SU-DHL-6 (cell line): Measurements from ENCODE around the gene MLH1.

Experiments used
- H2AFZ ChIP-seq: fragments of 200-600 bp; sonication (generic); 2 replicates; pipeline ENCODE4 v1.6.1; 2014; ENCODE audit warnings: low read depth, mild to moderate bottlenecking, moderate library complexity, mixed read lengths, antibody characterized with exemption, low read length; ENCODE audit not compliant: severe bottlenecking
- H3F3A ChIP-seq: fragments of 200-600 bp; shearing (Covaris generic); 2 replicates; pipeline ENCODE4 v1.6.0; 2016; ENCODE audit warnings: antibody characterized with exemption, mild to moderate bottlenecking; ENCODE audit not compliant: insufficient read depth
- H3K27ac ChIP-seq: fragments of 200-600 bp; sonication (generic); 2 replicates; pipeline ENCODE4 v1.5.1; 2016; ENCODE audit warnings: low read depth, mild to moderate bottlenecking, low read length, moderate library complexity, mixed read lengths
- H3K27me3 ChIP-seq: fragments of 200-600 bp; sonication (generic), shearing (Covaris generic); 2 replicates; pipeline ENCODE4 v1.6.0; 2014; ENCODE audit warnings: mild to moderate bottlenecking, low read length
- H3K36me3 ChIP-seq: fragments of 200-600 bp; sonication (generic); 2 replicates; pipeline ENCODE4 v1.6.1; 2014; ENCODE audit warnings: mild to moderate bottlenecking, low read length, mixed read lengths
- H3K4me2 ChIP-seq: fragments of 300-600, 200-600 bp; shearing (Covaris generic), sonication (generic); 2 replicates; pipeline ENCODE4 v1.6.0; 2014; ENCODE audit warnings: low read length, low read depth, mild to moderate bottlenecking; ENCODE audit not compliant: poor library complexity, severe bottlenecking
- H3K4me3 ChIP-seq: fragments of 200-600 bp; sonication (generic); 2 replicates; pipeline ENCODE4 v1.5.1; 2014; ENCODE audit warnings: antibody characterized with exemption, low read length, mild to moderate bottlenecking, mixed read lengths; ENCODE audit not compliant: insufficient read depth, poor library complexity, severe bottlenecking
- H3K79me2 ChIP-seq: fragments of 200-600 bp; sonication (generic); 2 replicates; pipeline ENCODE4 v1.6.1; 2014; ENCODE audit warnings: mild to moderate bottlenecking, low read length, moderate library complexity; ENCODE audit not compliant: insufficient read depth
- H3K9ac ChIP-seq: fragments of 200-600 bp; sonication (generic); 2 replicates; pipeline ENCODE4 v1.7.0; 2014; ENCODE audit warnings: mild to moderate bottlenecking, low read length
- H3K9me2 ChIP-seq: fragments of 200-600 bp; sonication (generic); replicated peaks from 2 replicates; pipeline ENCODE4 v1.6.1; 2014; ENCODE audit warnings: low read length; ENCODE audit not compliant: insufficient read depth
- H3K9me3 ChIP-seq: fragments of 200-600 bp; sonication (generic); 2 replicates; pipeline ENCODE4 v1.6.1; 2014; ENCODE audit warnings: low read length, mixed read lengths; ENCODE audit not compliant: insufficient read depth
- H4K20me1 ChIP-seq: fragments of 200-600 bp; sonication (generic); 2 replicates; pipeline ENCODE4 v1.6.1; 2014; ENCODE audit warnings: low read depth, mild to moderate bottlenecking, antibody characterized with exemption, low read length, moderate library complexity, mixed read lengths
- EZH2phosphoT487 ChIP-seq: fragments of 200-600 bp; sonication (generic), shearing (Covaris generic); conservative IDR thresholded peaks from 2 replicates; pipeline ENCODE4 v1.6.1; 2018; ENCODE audit warnings: mild to moderate bottlenecking, antibody characterized with exemption, low read length, moderate library complexity, mixed read lengths
- TF ChIP-seq, protein P1 (sequence below): fragments of 200-600 bp; sonication (generic); IDR thresholded peaks from one replicate; pipeline ENCODE4 v1.5.1; 2017; ENCODE audit warnings: antibody characterized with exemption, mild to moderate bottlenecking, low read length, moderate library complexity; ENCODE audit not compliant: insufficient read depth, poor library complexity, severe bottlenecking

MLH1 gene

DNA sequence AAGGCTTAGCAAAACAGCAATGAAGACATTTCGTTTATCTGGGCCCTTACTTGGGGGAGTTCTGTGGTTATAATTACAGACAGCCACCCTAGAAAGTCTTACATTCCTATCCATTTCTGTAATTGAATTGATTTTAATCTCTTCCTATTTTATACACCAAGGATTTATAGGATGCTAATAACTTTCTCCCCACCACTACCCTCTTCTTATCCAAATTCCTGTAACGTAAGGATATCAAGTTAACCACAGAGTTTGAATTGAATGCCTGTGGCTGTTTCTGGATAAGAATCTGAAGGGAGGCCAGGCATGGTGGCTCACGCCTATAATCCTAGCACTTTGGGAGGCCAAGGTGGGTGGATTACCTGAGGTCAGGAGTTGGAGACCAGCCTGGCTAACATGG, 78.6 kb downstream of the MLH1 start:
- H3K79me2 ChIP-seq, result no peaks in the 10 kb centered on the region
- H3F3A ChIP-seq, result no peaks in the 10 kb centered on the region
- H4K20me1 ChIP-seq, result no peaks in the 10 kb centered on the region
- H2AFZ ChIP-seq, result no peak overlapping the region
- no peak overlapping the region for H3K4me2 ChIP-seq
- TF ChIP-seq, protein P1, sequence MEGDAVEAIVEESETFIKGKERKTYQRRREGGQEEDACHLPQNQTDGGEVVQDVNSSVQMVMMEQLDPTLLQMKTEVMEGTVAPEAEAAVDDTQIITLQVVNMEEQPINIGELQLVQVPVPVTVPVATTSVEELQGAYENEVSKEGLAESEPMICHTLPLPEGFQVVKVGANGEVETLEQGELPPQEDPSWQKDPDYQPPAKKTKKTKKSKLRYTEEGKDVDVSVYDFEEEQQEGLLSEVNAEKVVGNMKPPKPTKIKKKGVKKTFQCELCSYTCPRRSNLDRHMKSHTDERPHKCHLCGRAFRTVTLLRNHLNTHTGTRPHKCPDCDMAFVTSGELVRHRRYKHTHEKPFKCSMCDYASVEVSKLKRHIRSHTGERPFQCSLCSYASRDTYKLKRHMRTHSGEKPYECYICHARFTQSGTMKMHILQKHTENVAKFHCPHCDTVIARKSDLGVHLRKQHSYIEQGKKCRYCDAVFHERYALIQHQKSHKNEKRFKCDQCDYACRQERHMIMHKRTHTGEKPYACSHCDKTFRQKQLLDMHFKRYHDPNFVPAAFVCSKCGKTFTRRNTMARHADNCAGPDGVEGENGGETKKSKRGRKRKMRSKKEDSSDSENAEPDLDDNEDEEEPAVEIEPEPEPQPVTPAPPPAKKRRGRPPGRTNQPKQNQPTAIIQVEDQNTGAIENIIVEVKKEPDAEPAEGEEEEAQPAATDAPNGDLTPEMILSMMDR, result no peak
- TF ChIP-seq EZH2phosphoT487, result no peak
- H3K27ac ChIP-seq, result no peak overlapping the region
- H3K9me3 ChIP-seq, result no peaks in the 10 kb centered on the region
- H3K4me3 ChIP-seq, result no peak overlapping the region
- peaks cover 7% of the 10 kb centered on the region; the same call in 1 of the 2 replicates for H3K36me3 ChIP-seq
- no peaks in the 10 kb centered on the region for H3K27me3 ChIP-seq
- H3K9ac ChIP-seq, result no peak overlapping the region
- no peaks in the 10 kb centered on the region for H3K9me2 ChIP-seq

DNA sequence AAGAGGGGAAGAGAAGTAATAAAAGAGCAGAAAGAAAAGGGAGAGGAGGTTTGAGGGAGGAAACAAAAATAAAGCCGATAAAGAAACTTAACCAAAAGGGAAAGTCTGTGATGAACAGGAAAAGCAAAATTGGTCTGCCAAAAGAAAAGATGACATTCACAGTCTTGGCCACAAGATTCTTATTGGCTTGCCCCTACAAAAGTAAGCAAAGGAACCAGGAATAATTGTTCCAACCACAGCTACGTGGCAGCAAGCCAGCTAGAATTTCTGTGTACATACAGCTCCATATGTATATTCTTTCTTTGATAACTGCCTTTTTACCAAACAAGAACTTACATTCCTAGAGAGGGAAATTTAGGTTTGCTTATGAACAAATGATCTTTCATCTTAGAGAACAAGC, 79.6 kb downstream of the MLH1 start:
- Histone ChIP-seq H3K9ac (no peak overlapping the region), H2AFZ (no peak overlapping the region), H3K4me2 (no peak overlapping the region), H3K9me2 (no peaks in the 10 kb centered on the region), H3K36me3 (peaks cover 7% of the 10 kb centered on the region; the same call in 1 of the 2 replicates), H3K27ac (no peak overlapping the region), H3K79me2 (no peaks in the 10 kb centered on the region), H3K4me3 (no peak overlapping the region), H3F3A (no peaks in the 10 kb centered on the region), H3K9me3 (no peaks in the 10 kb centered on the region), H3K27me3 (no peaks in the 10 kb centered on the region), H4K20me1 (no peaks in the 10 kb centered on the region)
- TF ChIP-seq, protein P1, result no peak
- TF ChIP-seq EZH2phosphoT487, result no peak

DNA sequence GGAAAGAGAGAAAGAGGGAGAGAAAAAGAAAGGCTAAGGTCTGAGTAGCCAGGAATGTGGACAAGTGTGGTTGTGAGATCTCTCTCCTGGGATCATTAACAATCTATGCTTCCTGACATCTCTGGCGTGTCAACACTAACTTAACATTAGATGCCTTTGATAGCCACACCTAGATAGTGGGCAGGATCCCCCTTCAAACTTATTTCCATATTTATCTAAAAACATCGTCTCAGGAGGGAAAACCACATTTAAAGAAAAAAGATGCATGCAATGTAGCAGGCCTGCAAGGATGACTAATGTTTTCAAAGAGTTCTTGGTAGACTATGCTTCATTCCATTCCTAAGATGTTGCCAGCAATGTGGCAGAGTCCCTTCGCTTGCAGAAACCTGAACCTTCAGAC, 80.9 kb downstream of the MLH1 start:
- H3K4me2 ChIP-seq, result no peak overlapping the region
- no peak overlapping the region for H3K4me3 ChIP-seq
- H3K27ac ChIP-seq, result no peak overlapping the region
- H3F3A ChIP-seq, result no peaks in the 10 kb centered on the region
- no peaks in the 10 kb centered on the region for H3K9me3 ChIP-seq
- H4K20me1 ChIP-seq, result no peaks in the 10 kb centered on the region
- no peaks in the 10 kb centered on the region for H3K9me2 ChIP-seq
- no peak overlapping the region for H3K9ac ChIP-seq
- no peaks in the 10 kb centered on the region for H3K27me3 ChIP-seq
- no peak overlapping the region for H2AFZ ChIP-seq
- no peaks in the 10 kb centered on the region for H3K79me2 ChIP-seq
- H3K36me3 ChIP-seq, result peaks cover 7% of the 10 kb centered on the region; the same call in 1 of the 2 replicates
- TF ChIP-seq, protein P1, result no peak
- TF ChIP-seq EZH2phosphoT487, result no peak
